ENCODE measurements around the gene RPL29.
A peak's percentile ranks its signal among the peaks of the same experiment; 100 is the strongest.

RPL29 gene

DNA sequence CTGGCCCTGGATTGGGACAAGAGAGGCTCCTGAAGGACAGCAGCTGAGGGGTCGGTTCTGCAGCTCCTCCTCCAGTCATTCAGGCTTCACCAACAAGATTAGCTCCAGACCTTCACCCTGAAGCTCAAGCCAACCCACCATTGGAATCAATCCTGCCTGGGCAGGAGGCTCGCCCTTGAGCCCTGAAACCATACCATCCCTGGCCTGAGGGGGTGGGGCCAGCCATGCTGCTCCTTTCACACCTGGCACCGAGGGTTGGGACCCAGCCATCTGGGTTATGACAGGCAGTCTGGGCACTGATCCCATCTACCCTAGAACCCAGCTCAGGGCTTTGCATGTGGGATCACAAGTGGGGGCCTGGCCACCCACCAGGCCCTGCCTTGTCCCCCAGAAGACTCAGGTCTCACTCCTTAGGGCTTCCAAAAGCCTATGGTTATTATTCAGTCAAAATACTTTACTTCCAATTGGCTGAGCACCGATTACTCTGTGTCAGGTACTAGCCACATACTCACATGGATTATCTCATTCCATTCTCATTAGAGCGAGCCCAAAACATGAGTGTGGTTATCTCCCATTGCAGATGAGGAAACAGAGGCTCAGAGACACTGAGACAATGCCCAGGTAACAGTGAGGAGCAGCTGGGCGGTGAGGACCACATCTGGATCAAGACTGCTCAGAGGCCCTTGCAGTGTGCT, 24.9 kb downstream of the RPL29 start:
- TF ChIP-seq, protein P1, sequence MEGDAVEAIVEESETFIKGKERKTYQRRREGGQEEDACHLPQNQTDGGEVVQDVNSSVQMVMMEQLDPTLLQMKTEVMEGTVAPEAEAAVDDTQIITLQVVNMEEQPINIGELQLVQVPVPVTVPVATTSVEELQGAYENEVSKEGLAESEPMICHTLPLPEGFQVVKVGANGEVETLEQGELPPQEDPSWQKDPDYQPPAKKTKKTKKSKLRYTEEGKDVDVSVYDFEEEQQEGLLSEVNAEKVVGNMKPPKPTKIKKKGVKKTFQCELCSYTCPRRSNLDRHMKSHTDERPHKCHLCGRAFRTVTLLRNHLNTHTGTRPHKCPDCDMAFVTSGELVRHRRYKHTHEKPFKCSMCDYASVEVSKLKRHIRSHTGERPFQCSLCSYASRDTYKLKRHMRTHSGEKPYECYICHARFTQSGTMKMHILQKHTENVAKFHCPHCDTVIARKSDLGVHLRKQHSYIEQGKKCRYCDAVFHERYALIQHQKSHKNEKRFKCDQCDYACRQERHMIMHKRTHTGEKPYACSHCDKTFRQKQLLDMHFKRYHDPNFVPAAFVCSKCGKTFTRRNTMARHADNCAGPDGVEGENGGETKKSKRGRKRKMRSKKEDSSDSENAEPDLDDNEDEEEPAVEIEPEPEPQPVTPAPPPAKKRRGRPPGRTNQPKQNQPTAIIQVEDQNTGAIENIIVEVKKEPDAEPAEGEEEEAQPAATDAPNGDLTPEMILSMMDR (IDR thresholded peaks at IDR 0.05; ENCODE audit: poor library complexity, severe bottlenecking) = no peak
- no peak for DNase-seq (ENCODE audit: low spot score)
- no peak for ATAC-seq (ENCODE audit: low read depth)
- no peak overlapping the region for H3K4me3 ChIP-seq (ENCODE audit: severe bottlenecking)
- peaks cover 8% of the 10 kb centered on the region for H3K4me1 ChIP-seq (ENCODE audit: insufficient read depth, poor library complexity, severe bottlenecking)
- no peaks in the 10 kb centered on the region for H3K27me3 ChIP-seq (ENCODE audit: insufficient read depth, poor library complexity, severe bottlenecking)
- no peak overlapping the region for H3K27ac ChIP-seq (ENCODE audit: poor library complexity, severe bottlenecking)
- no peaks in the 10 kb centered on the region for H3K36me3 ChIP-seq (ENCODE audit: low read depth)
- H3K9me3 ChIP-seq (ENCODE audit: severe bottlenecking) = no peaks in the 10 kb centered on the region

DNA sequence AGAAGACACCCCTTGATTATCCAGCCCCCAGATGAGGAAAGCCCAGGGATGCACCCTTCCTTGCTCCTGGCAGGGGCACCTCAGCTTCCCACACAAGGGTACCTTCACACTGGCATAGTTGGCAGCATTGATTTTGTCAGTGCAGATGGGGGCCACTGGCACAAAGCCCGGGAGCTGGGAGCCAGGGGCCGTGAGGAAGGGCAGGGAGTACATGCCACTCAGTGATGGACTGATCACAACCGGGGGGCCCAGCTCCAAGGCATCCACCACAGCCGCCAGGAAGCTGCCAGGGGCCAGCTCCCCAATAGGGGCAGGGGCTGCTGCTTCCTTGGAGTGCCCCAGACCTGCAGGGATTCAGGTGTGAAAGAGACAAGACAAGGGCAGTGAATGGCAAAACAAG, 25.9 kb downstream of the RPL29 start:
- Histone ChIP-seq H3K27me3 (ENCODE audit: insufficient read depth, poor library complexity, severe bottlenecking) (no peaks in the 10 kb centered on the region), H3K27ac (ENCODE audit: poor library complexity, severe bottlenecking) (no peak overlapping the region), H3K36me3 (ENCODE audit: low read depth) (no peaks in the 10 kb centered on the region), H3K4me1 (ENCODE audit: insufficient read depth, poor library complexity, severe bottlenecking) (peaks cover 8% of the 10 kb centered on the region), H3K4me3 (ENCODE audit: severe bottlenecking) (no peak overlapping the region), H3K9me3 (ENCODE audit: severe bottlenecking) (no peaks in the 10 kb centered on the region)
- DNase-seq (ENCODE audit: low spot score) (no peak), ATAC-seq (ENCODE audit: low read depth) (no peak)
- TF ChIP-seq, protein P1 (IDR thresholded peaks at IDR 0.05; ENCODE audit: poor library complexity, severe bottlenecking) = no peak

DNA sequence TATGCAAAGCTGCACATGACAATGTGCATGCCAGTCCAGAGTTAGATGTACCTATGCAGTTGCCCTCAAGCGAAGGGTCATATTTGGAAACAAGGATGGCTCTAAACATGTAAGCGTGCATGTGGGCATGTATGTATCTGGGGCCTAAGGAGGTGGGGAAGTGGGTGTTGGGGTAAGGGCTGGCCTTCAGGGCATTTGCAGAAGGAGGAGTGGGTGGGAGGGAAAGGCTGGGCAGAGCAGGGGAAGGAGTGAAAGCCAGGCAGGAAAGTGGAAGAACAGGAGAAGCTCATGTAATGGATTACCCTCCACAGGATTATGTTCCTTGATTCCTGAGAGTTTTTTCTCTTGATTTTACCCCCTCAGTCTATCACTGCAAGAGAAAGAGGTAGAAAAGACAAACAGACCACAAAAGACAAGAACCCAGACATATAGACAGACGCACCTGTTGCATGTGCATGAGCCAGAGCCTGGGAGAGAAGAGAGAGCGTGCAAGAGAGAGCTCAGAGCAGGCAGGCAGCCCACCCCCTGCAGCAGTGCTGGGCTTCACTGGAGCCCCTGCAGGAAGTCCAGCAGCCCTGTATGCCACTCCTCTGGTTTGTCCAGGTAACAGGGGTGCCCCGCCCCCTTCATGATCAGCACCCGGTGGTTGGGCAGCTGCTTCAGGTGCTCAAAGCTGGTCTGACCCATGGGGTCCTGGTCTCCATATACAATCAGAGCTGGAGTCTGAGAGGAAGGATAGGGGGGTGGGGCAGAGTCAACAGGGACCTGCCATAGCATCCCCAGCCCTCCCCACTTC, 26.6 kb downstream of the RPL29 start:
- no peaks in the 10 kb centered on the region for H3K36me3 ChIP-seq (ENCODE audit: low read depth)
- ATAC-seq (ENCODE audit: low read depth) = no peak
- H3K27me3 ChIP-seq (ENCODE audit: insufficient read depth, poor library complexity, severe bottlenecking) = no peaks in the 10 kb centered on the region

DNA sequence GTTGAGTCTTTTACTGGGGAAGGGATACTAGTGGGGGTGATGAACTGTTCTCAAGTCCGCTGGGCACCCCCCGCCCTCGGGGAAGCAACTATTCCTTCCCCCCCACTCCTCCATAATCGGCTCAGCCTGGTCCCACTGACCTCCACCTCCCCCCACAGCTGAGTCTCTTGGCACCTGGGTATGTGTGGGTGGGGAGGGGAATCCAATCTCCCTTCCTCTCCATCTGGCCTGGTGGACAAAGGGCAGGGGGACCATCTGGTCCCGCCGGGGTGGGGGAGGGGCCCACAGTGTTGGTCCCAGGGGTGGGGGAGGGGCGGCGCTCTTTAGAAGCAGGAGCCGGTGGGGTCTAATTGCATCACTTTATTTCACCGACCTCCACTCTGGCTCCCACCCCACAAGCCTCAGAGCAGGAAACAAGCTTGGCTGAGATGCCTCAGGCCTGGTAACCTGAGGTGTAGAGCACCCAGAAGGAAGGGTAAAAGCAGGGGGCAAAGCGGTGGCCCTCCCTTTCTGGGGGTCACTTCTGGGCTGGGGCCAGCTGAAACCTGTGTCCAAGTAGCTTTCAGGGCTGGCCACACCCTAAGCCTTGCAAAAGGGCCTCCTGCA, 27.4 kb downstream of the RPL29 start:
- H3K27me3 ChIP-seq (ENCODE audit: insufficient read depth, poor library complexity, severe bottlenecking) = no peaks in the 10 kb centered on the region
- no peaks in the 10 kb centered on the region for H3K4me1 ChIP-seq (ENCODE audit: insufficient read depth, poor library complexity, severe bottlenecking)
- ATAC-seq (ENCODE audit: low read depth) (0 out of 3 replicates have a peak, but pooled peaks have one; percentile 3), DNase-seq (ENCODE audit: low spot score) (no peak)
- TF ChIP-seq, protein P1 (IDR thresholded peaks at IDR 0.05; ENCODE audit: poor library complexity, severe bottlenecking) = no peak
- H3K4me3 ChIP-seq (ENCODE audit: severe bottlenecking) = peak overlapping the region; percentile 89
- H3K27ac ChIP-seq (ENCODE audit: poor library complexity, severe bottlenecking) = peak overlapping the region; percentile 75
- no peaks in the 10 kb centered on the region for H3K9me3 ChIP-seq (ENCODE audit: severe bottlenecking)
- H3K36me3 ChIP-seq (ENCODE audit: low read depth) = no peaks in the 10 kb centered on the region

More for the DNA sequence above, 26.6 kb downstream of the RPL29 start:
- Histone ChIP-seq H3K4me1 (ENCODE audit: insufficient read depth, poor library complexity, severe bottlenecking) (peaks cover 1% of the 10 kb centered on the region), H3K4me3 (ENCODE audit: severe bottlenecking) (no peak overlapping the region), H3K9me3 (ENCODE audit: severe bottlenecking) (no peaks in the 10 kb centered on the region), H3K27ac (ENCODE audit: poor library complexity, severe bottlenecking) (peak overlapping the region; percentile 75)
- TF ChIP-seq, protein P1 (IDR thresholded peaks at IDR 0.05; ENCODE audit: poor library complexity, severe bottlenecking) = no peak
- no peak for DNase-seq (ENCODE audit: low spot score)
